ENCODE results near the gene EXOSC5. TPM values are rescaled to one million over a fixed set of nuclear protein-coding genes. Genes with fewer than 3 reads are reported as not detected.

EXOSC5 gene
- total and polyA plus RNA-seq, 2 of the 4 experiments (the other 2 are of a cell fraction) = 19.0 to 25.2 TPM

GRCh38 chr19:41408256-41408655, 11.1 kb upstream of the EXOSC5 start:
- CTCF ChIA-PET = interaction anchor here (0.8 kb wide), 1 partner anchor 23 kb away, joined by 3 read pairs; no protein-coding TSS in a partner anchor
- H3K4me1 ChIP-seq (ENCODE audit: control insufficient read depth, insufficient read depth, low read length) = peaks cover 4% of the 10 kb centered on the region
- dilution Hi-C loops (cut with HindIII; ENCODE audit: low sequenced_read_pairs, unreplicated experiment) = no loop called here
- BruUV-seq (replicated peaks) = no TSS peak
- no peak overlapping the region for H3K23ac ChIP-seq (ENCODE audit: low read depth, low read length)
- H3K14ac ChIP-seq (replicated peaks; ENCODE audit: low read depth, low read length) = no peak overlapping the region
- DNase-seq = no peak
- TF ChIP-seq CEBPB (IDR thresholded peaks at IDR 0.05; ENCODE audit: low read depth, low read length) (no peak), SMC3 (IDR thresholded peaks at IDR 0.05; ENCODE audit: low read depth, low read length) (no peak), CTCF (conservative IDR thresholded peaks at IDR 0.05; ENCODE audit: low read depth, low read length) (no peak), RCOR1 (IDR thresholded peaks at IDR 0.05; ENCODE audit: insufficient replicate concordance, low read length) (no peak), RAD21 (IDR thresholded peaks at IDR 0.05; ENCODE audit: low read length) (no peak), FOS (IDR thresholded peaks at IDR 0.05; ENCODE audit: low read depth, low read length) (no peak), MAZ (IDR thresholded peaks at IDR 0.05; ENCODE audit: borderline replicate concordance, low read depth, low read length) (no peak), POLR2A (IDR thresholded peaks at IDR 0.05; ENCODE audit: low read depth, low read length) (no peak), ELK1 (IDR thresholded peaks at IDR 0.05; ENCODE audit: borderline replicate concordance, low read depth, low read length) (no peak)
- H3K4ac ChIP-seq (ENCODE audit: low read depth, low read length) = no peak overlapping the region
- H2BK15ac ChIP-seq (ENCODE audit: low read depth, low read length) = no peak overlapping the region
- no peaks in the 10 kb centered on the region for H3K9me3 ChIP-seq (ENCODE audit: control insufficient read depth, insufficient read depth, low read length)
- no peak overlapping the region for H2AK5ac ChIP-seq (ENCODE audit: low read depth, low read length)
- no peak overlapping the region for H3K9ac ChIP-seq (ENCODE audit: low read depth, low read length)
- no peak for ATAC-seq (ENCODE audit: low read depth)
- no peak overlapping the region for H4K91ac ChIP-seq (ENCODE audit: insufficient read depth, low read depth, low read length)
- H4K8ac ChIP-seq (ENCODE audit: low read depth in 2 of 2, low read length in 2 of 2) = no peak overlapping the region
- H3K27ac ChIP-seq (ENCODE audit: insufficient read depth, low read length) = no peak overlapping the region
- no peaks in the 10 kb centered on the region for H3K27me3 ChIP-seq (ENCODE audit: control insufficient read depth, insufficient read depth, low read length)
- WGBS, 2 experiments (ENCODE audit: extremely low coverage in 2 of 2, insufficient read length in 1 of 2) = 75% methylated on average over 2 of the region's 4 CpGs; no CpG with 5 or more reads in 1 of the 2 experiments
- no peak overlapping the region for H3K4me2 ChIP-seq (ENCODE audit: low read depth, low read length)
- H3K79me1 ChIP-seq (ENCODE audit: low read depth in 1 of 2, low read length in 2 of 2) = peaks cover 5% of the 10 kb centered on the region in 2 experiments; a peak in 3 of 4 replicates
- no peak overlapping the region for H2BK5ac ChIP-seq (ENCODE audit: low read depth, low read length, poor library complexity, severe bottlenecking)
- no peak overlapping the region for H3K56ac ChIP-seq (ENCODE audit: extremely low read depth, insufficient read depth, low read length)
- POLR2A ChIA-PET (ENCODE audit: unreplicated experiment) = no interaction called here
- no peaks in the 10 kb centered on the region for H4K20me1 ChIP-seq (ENCODE audit: insufficient read depth, low read length)
- H3K9me1 ChIP-seq (ENCODE audit: insufficient read depth, low read length) = peaks cover 7% of the 10 kb centered on the region; the same call in 1 of the 2 replicates
- no peak overlapping the region for H2BK20ac ChIP-seq (ENCODE audit: low read depth, low read length)
- peaks cover 17% of the 10 kb centered on the region for H3K36me3 ChIP-seq (ENCODE audit: control insufficient read depth, insufficient read depth, low read length)
- no peak overlapping the region for H2BK120ac ChIP-seq (ENCODE audit: low read depth, low read length)
- no peak overlapping the region for H3K4me3 ChIP-seq (ENCODE audit: insufficient read depth, low read depth, low read length)
- in situ Hi-C loops (cut with MboI; ENCODE audit: low sequenced_read_pairs) = no loop called here
- H3K18ac ChIP-seq (ENCODE audit: low read depth, low read length) = no peak overlapping the region
- intact Hi-C loops (cut with micrococcal nuclease) = no loop called here
- H4K5ac ChIP-seq (ENCODE audit: low read depth, low read length) = no peak overlapping the region
- H2AK9ac ChIP-seq (replicated peaks; ENCODE audit: low read depth, low read length, poor library complexity) = no peak overlapping the region
- no peak overlapping the region for H2AFZ ChIP-seq (replicated peaks; ENCODE audit: low read length, poor library complexity)
